Activated CD8-positive, alpha-beta memory T cell treated with anti-CD3 and anti-CD28 coated beads, Interleukin-2, amount 50 U/mL, for 1 hour (primary cell): ENCODE data around the gene LILRB2.
"Not testable (repeated sequence)": the region's sequence is repeated elsewhere in the genome, so short reads cannot be mapped to it uniquely, and the experiment has no call there.

ENCODE experiments used
- DNase-seq: peaks from one replicate; pipeline ENCODE4 v3.0.0-alpha.2; 2020; ENCODE audit errors: extremely low read depth

The LILRB2 gene

DNA sequence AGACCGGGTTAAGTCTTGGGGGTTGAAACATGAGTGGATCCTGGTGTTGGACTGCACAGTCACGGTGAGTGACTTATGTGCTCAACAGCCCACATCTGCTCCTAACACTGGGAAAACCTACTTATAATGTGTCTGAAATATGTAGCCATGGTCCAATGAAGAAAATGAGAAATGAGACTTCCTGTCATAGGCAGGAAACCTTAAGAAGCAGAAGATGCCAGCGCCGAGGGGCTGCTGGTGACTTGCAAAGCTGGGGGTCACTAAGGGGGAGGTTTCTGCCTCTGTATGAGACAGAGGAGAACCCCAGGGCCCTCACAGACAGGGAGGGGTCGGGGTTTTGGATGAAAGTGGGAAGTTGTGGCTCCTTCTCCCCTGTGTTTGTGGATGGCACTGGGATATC is 8.7 kb downstream of the LILRB2 start:
- not testable (repeated sequence) for DNase-seq

DNA sequence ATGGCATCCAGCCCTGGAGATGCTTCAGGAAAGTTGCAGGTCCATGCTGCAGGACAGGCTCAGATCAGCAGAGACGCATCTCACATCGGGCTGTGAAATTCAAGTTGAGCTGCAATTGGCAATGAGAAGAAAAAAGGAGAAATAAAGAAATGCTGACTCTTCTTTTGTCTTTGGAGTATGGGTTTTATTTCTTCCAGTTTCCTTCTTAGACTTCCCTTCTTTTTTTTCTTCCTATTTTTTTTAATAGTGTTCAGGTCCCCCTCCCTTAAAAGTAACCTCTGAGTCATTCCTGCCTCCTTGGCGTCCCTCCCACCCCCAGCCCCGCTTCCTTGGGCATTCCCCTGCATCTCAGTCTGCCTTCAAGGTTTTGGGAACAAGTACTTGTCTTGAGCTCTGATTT is 9.3 kb downstream of the LILRB2 start:
- DNase-seq: not testable (repeated sequence)

DNA sequence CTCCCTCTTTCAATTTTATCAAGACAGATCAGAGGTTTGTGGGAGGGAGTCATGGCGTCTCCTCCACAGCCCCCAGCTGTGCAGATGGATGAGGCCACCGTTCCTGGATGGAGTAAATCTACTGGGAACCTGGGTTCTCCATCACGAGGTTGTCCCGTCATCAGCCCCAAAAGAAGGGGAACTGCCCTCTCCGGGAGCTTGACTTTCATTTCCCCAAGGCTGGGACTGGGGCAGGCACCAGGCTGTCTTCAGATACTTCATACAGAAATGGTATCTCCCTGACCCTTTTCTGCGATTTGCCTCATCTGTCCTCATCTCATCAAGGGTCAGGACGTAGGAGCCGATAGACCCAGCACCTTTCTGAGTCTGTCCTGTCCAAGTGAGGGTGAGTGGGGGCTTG is 9.8 kb downstream of the LILRB2 start:
- no peak for DNase-seq

DNA sequence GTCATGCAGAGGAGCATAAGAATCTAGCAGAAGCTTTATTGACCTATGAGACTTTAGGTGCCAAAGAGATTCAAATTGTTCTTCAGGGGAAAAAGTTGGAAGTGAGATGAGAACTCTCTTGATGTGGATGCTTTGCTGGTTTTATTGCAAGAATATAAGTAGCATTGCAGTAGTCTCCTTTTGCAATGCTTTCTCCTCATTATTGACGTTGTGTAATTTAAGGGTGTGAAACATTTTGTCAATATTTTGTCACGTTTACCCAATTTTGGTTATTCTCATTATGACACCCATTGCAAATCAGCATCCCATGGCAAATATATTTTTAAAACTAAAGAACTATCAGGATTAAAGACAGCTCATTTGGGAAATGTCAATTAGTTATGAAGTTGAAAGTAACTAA is 12.0 kb downstream of the LILRB2 start:
- no peak for DNase-seq

- peak; percentile 12 for DNase-seq
Observed at GRCh38 chr19:54266133-54266532, 14.8 kb downstream of the LILRB2 start.

DNA sequence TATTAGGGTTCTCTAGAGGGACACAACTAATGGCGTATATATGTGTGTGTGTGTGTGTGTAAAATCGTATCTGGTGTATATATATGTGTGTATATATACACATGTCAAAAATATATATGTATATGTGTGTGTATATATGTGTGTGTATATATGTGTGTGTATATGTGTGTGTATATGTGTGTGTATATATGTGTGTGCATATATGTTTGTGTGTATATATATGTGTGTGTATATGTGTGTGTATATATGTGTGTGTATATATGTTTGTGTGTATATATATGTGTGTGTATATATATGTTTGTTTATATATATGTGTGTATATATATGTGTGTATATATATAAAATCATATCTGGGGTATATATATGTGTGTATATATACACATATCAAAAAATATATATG is 18.4 kb downstream of the LILRB2 start:
- DNase-seq: no peak

DNA sequence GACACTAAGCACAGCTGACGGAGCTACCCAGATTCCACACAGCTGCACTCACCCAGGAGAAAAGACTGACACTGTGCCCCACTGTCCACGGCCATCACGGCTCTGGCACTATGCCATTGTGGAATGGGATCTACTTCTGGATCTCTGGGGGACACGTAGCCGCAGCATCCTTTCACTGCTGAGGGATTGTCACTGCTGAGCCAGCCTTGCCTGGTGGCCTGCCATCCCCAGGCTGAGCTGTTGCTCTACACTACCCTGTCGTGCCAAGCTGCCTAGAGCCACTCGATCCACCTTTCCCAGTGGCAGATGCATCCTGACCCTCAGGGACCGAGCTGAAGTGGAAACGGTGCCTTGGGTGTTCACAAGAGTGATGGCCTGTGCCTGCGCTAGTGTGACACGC is 18.8 kb downstream of the LILRB2 start:
- DNase-seq: no peak

DNA sequence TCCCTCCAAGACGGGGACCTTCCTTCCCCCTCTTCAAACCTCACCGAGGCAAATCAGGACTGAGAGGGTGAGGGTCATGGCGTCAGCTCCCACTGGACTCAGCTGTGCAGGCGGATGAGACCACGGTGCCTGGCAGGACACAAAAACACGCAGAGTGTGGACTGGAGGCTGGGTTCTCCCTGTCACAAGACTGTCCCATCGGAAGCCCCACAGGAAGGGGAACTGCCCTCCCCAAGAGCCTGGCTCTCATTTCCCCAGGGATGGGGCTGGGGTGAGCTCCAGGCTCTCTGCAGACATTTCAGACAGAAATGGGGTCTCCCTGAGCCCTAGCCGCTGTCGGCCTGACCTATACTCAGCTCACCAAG is 23.8 kb downstream of the LILRB2 start, which contains the start of gene LILRB5:
LILRB5 (minus strand) TSS at position 158 of the 365 bp plus-strand sequence; CDS start at position 78, 80 bp downstream.
- DNase-seq: no peak

DNA sequence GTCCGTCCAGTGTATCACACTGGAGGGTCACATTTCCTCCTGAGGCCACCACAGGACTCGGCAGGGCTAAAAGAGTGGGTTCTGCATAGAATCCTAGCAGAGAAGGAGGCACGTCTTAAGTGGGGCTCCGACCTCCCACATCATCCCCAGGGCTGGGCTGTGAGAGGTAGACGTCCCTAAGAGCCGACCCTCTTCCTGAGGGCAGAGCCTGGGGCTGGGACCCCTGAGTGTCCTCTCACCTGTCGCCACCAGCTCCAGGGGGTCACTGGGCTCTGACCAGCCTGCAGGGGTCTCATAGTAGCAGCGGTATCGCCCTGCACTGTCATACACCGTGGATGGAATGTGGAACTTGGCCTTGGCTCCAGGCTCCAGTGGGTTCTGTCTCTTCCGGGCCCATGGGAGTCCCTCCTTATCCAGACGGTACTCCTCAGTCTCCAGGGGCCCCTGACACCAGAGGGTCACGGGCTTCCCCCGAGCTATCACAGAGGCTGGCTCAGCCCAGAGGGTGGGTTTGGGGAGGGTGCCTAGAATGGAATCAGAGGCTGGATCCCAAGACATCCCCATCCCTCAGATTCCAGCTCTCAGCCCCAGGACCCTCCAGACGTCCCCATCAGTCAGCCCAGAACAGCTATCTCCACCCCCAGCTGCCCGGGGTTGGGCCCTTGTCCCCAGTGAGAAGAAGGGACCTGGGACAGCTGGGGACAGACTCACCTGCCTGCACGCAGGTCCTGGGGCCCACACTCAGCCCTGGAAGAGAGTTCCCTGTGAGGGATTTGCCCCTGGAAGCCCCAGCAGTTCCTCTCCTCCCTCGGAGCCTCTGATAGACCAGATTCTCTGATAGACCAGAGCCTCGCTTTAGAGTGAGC is 24.4 kb downstream of the LILRB2 start:
- no peak for DNase-seq

DNA sequence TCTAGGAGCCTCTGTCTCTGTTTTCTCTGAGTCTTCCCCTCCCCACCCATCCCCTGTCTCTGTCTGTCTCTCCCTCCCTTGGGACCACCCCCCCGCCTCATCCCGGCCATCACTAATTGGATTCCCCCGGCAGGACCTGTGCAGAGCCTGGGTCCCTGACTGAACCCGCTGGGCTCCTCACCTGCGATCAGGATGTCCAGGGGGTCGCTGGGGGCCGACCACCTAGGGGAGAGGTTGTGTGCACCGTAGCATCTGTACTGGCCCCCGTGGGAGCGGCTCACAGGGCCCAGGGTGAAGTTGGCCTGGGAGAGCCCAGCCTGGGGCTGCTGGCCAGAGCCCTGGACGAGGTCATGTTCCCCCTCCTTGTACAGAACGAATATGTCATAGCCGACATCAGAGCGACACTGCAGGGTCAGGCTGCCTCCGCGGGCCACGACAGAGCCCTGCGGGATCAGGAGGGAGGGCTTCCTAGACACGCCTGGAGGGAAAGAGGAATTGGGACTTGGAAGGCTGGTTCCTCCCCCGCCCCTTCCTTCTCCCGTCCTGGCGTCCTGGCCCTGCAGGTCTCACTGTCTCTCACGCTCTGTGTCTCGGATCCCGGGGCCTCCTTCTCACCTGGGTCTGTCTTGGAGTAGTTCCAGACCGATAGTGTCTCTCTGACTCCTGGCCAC is 25.7 kb downstream of the LILRB2 start:
- DNase-seq: no peak

DNA sequence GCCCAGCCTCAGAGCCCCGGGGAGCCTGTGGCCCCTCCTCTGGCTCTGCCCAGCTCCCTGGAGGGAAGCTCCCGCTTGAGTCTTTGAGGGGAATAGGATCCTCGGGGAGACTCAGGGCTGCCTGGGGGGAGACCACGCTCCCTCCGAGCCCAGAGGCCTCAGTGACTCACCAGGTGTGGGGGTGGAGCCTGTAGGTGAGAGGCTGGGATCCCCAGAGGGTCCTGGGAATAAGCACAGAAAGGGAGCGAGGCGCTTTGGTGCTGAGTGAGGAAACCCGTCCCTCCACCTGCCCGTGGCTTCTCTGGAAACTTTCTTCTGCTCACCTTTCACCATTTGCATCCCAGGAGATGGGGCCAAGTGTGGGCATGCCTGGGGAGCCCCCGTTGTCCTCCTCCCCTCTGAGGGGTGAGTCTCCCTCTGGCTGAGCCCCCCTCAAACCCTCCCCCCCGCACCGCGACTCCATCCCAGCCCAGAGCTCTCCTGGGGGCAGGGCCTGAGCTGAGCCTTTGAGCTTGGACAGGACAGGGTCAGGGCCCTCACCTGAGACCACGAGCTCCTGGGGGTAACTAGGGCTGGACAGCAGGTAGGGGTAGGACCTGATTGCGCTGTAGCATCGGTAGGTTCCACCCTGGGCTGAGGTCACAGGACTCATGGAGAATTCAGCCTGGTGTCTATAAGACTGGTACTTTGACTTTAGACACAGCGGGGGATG is 26.6 kb downstream of the LILRB2 start:
- DNase-seq: no peak

DNA sequence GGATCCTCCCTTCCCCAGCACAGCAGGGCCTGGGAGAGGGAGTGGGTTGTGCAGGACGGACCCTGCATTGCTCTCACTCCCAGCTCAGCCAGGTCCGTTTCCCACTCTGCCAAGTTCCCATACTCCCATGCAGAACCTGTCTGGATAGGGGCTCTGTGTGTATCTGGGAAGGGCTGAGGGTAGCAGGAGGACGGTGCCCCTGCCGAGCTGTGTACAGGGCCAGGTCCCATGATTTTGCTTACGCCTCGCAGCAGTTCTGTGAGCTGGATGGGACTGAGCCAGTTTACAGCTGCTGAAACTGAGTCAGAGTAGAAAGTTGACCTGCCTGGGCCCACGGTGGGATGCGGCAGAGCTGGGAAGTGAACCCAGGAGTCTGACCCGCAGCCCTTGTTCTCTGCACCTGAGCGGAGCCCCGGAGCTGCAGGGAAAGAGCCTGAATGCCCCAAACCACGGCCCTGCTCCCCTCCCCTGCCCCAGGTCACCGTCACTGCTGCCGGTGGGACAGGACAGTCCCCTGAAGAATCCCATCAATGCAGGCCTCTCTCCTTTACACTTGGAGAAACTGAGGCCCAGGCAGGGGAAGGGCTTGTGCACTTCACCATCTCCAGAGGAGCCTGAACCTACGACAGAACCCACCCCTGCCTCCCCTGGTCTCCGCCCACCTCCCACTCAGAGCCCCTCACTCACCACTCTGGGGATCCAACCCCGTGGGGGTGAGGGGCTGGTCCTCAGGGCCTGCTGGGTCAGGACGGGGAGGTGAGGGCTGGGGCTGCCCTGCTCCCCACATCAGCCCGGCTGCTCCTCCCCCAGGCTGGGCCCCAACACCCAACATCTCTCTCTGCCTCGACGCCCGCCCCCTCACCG is 27.3 kb downstream of the LILRB2 start:
- DNase-seq: no peak

- no peak for DNase-seq
Observed at GRCh38 chr19:54252845-54253244, 28.1 kb downstream of the LILRB2 start.

DNA sequence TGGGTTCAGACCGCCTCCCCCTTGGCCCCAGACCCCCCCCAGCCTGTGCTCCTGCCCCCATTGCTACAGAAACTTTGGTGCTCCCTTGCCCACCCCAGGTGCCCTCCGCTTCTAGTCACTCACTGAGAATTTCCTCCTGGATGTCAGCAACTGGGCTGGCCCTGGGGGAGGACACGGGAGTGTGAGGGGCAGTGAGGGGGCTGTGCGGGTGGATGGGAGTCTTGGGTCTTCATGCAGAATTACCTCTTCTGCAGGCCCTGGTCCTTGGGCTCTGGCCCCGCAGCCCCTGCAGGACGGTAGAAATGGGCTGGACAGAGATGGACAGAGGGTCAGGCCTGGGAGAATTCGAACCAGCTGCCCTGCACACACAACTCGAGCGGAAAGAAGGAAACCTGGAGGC is 28.7 kb downstream of the LILRB2 start:
- no peak for DNase-seq

DNA sequence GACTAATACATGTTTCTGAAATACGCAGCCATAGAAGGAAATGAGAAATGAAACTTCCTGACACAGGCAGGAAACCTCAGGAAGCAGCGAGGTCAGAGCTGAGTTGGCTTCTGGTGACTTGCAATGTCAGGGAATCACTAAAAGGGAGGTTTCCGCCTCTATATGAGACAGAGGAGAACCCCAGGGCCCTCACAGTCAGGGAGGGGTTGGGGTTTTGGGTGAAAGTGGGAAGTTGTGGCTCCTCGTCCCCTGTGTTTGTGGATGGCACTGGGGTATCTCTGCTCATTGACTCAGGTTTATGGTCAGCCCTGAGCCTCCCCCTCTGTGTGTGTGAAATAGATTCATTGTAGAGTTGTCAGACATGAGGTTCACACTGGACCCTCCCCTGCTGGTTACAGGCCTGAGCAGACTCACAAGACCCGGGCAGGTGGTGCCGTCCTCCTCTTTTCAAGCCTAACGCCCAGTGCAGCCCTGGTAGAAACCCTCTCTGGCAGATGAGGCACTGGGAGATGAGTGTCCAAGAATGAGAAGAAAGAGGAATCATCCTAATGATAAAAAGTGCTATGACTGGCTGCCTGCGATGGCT is 32.8 kb downstream of the LILRB2 start:
- DNase-seq: no peak

GRCh38 chr19:54247106-54247930 is 33.6 kb downstream of the LILRB2 start:
- DNase-seq: no peak

- DNase-seq: no peak
Observed at GRCh38 chr19:54245936-54246335, 35.0 kb downstream of the LILRB2 start.

GRCh38 chr19:54243809-54244208 is 37.1 kb downstream of the LILRB2 start:
- DNase-seq: not testable (repeated sequence)

GRCh38 chr19:54242646-54243045 is 38.3 kb downstream of the LILRB2 start, which contains the start of gene LILRA6:
Gene LILRA6, minus strand, starts transcription at chr19:54242790.
- DNase-seq: not testable (repeated sequence)

DNA sequence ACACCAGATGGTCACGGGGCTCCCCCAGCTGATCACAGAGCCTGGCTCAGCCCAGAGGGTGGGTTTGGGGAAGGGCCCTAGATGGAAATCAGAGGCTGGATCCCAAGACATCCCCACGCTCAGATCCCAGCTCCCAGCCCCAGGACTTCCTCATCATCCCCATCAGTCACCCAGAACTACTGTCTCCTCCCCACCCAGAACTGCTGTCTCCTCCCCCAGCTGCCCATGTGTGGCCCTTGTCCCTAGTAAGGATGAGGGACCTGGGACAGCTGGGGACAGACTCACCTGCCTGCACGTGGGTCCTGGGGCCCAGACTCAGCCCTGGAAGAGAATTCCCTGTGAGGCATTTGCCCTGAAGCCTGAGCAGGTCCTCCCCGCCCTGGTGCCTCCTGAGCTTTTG is 38.7 kb downstream of the LILRB2 start:
- DNase-seq: not testable (repeated sequence)
